ENCODE data around the gene PAK2.

DNA sequence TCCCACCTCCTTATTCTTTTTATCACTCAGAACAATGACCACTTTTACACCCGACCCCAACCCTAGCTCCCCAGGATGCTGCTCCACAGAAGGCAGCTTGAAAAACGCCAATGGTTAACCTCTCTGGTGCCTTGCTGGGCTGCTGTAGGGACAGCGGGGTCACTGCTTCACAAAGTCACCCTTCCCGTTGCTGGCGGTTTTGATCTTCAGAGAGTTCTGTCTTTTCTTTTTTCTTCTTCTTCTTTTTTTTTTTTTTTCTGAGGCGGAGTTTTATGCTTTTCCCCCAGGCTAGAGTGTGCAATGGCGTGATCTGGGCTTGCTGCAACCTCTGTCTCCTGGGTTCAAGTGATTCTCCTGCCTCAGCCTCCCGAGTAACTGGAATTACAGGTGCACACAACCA lies 48.3 kb upstream of the PAK2 start:
- TF ChIP-seq POLR2A (IDR thresholded peaks at IDR 0.05): no peak
- TF ChIP-seq, protein P1, sequence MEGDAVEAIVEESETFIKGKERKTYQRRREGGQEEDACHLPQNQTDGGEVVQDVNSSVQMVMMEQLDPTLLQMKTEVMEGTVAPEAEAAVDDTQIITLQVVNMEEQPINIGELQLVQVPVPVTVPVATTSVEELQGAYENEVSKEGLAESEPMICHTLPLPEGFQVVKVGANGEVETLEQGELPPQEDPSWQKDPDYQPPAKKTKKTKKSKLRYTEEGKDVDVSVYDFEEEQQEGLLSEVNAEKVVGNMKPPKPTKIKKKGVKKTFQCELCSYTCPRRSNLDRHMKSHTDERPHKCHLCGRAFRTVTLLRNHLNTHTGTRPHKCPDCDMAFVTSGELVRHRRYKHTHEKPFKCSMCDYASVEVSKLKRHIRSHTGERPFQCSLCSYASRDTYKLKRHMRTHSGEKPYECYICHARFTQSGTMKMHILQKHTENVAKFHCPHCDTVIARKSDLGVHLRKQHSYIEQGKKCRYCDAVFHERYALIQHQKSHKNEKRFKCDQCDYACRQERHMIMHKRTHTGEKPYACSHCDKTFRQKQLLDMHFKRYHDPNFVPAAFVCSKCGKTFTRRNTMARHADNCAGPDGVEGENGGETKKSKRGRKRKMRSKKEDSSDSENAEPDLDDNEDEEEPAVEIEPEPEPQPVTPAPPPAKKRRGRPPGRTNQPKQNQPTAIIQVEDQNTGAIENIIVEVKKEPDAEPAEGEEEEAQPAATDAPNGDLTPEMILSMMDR (IDR thresholded peaks at IDR 0.05 in 8 of 11, conservative IDR thresholded peaks at IDR 0.05 in 3 of 11): no peak
